Medulla oblongata (tissue), 1 donor: ENCODE measurements around the gene MYO18A.

ENCODE experiments used
- DNase-seq: peaks from one replicate; pipeline ENCODE4 v3.0.0-alpha.2; 2015; ENCODE audit errors: extremely low spot score

Gene MYO18A

GRCh38 chr17:29037739-29038084 is 142.5 kb downstream of the MYO18A start:
- DNase-seq, result no peak

GRCh38 chr17:29036584-29036983 is 143.6 kb downstream of the MYO18A start:
- DNase-seq, result no peak

GRCh38 chr17:29034510-29034909 is 145.7 kb downstream of the MYO18A start:
- DNase-seq, result no peak

GRCh38 chr17:29032857-29033197 is 147.4 kb downstream of the MYO18A start:
- DNase-seq, result no peak

GRCh38 chr17:29032013-29032856 is 148.0 kb downstream of the MYO18A start:
- DNase-seq, result peak; percentile 23

- DNase-seq, result no peak
Measured at GRCh38 chr17:29031488-29031887, 148.7 kb downstream of the MYO18A start.

- DNase-seq, result no peak
Measured at GRCh38 chr17:29024316-29024952, 155.8 kb downstream of the MYO18A start.

- DNase-seq, result no peak
Measured at GRCh38 chr17:29022074-29022473, 158.1 kb downstream of the MYO18A start.

- no peak for DNase-seq
Measured at GRCh38 chr17:29021226-29021625, 159.0 kb downstream of the MYO18A start.
